ENCODE data around the gene USH1C. TPM values are rescaled to one million over a fixed set of nuclear protein-coding genes. Genes with fewer than 3 reads are reported as not detected.

USH1C gene
- total RNA-seq, 1 experiment from 2014 or later, result 1.0 TPM

GRCh38 chr11:17463546-17464174, 80.6 kb downstream of the USH1C start:
- H3K79me2 ChIP-seq (ENCODE audit: insufficient read depth, low read length), result no peaks in the 10 kb centered on the region
- no peak overlapping the region for H3T11ph ChIP-seq (ENCODE audit: low read length)
- H3K56ac ChIP-seq (ENCODE audit: insufficient read length, low read depth, low read length), result no peak overlapping the region
- Mint-ChIP-seq H3K36me3 (ENCODE audit: insufficient read depth in 1 of 3, low read depth in 3 of 3) (peaks cover 0 to 1% (median 0%) of the 10 kb centered on the region in 3 experiments; a peak in 1 of 7 replicates), H3K4me3 (no peak overlapping the region), H3K27ac (no peak overlapping the region; a peak in 1 of 7 replicates), H3K27me3 (ENCODE audit: low read depth) (no peaks in the 10 kb centered on the region; the same call in 1 of the 2 replicates), H3K4me1 (peaks cover 1% of the 10 kb centered on the region in 2 experiments; a peak in 2 of 4 replicates), H3K9me3 (no peaks in the 10 kb centered on the region)
- no peak overlapping the region for H3K14ac ChIP-seq (ENCODE audit: insufficient read depth, low read length)
- no peaks in the 10 kb centered on the region for H3K79me1 ChIP-seq (ENCODE audit: insufficient read depth, low read depth, low read length, poor library complexity, severe bottlenecking)
- no peak overlapping the region for H4K91ac ChIP-seq (ENCODE audit: insufficient read length, low read depth, low read length)
- H2BK15ac ChIP-seq (ENCODE audit: low read depth, low read length), result no peak overlapping the region
- TF ChIP-seq CTCF (conservative IDR thresholded peaks at IDR 0.05), result no peak
- no peak overlapping the region for H3K23ac ChIP-seq (ENCODE audit: insufficient read length, low read depth, low read length)
- no peak overlapping the region for H3K9ac ChIP-seq (ENCODE audit: extremely low read depth, insufficient read length, low read length)
- H2BK20ac ChIP-seq (ENCODE audit: low read depth, low read length, poor library complexity, severe bottlenecking), result no peak overlapping the region
- H3K9me3 ChIP-seq (ENCODE audit: control insufficient read depth, low read depth, low read length), result no peaks in the 10 kb centered on the region
- no peaks in the 10 kb centered on the region for H3K4me1 ChIP-seq (ENCODE audit: insufficient read depth, low read length)
- no peak overlapping the region for H4K8ac ChIP-seq (replicated peaks; ENCODE audit: insufficient read length, low read depth, low read length)
- DNase-seq, result no peak
- no peak overlapping the region for H2AK5ac ChIP-seq (ENCODE audit: insufficient read length, low read length)
- H3K4me2 ChIP-seq (ENCODE audit: insufficient read depth, insufficient read length, low read length), result no peak overlapping the region
- H4K5ac ChIP-seq (ENCODE audit: insufficient read length, low read depth, low read length), result no peak overlapping the region
- no peak overlapping the region for H3K4ac ChIP-seq (ENCODE audit: low read depth, low read length)
- no peak overlapping the region for H3K18ac ChIP-seq (ENCODE audit: insufficient read length, low read depth, low read length)
- no peak overlapping the region for H2BK120ac ChIP-seq (ENCODE audit: low read depth, low read length, poor library complexity, severe bottlenecking)
- no peaks in the 10 kb centered on the region for H3K23me2 ChIP-seq (ENCODE audit: insufficient read length, low read depth, low read length, poor library complexity, severe bottlenecking)
- no peaks in the 10 kb centered on the region for H4K20me1 ChIP-seq (ENCODE audit: control insufficient read depth, insufficient read depth, insufficient read length)
- no peak overlapping the region for H2AFZ ChIP-seq (ENCODE audit: low read length)
- H2BK12ac ChIP-seq (ENCODE audit: insufficient read length, low read depth, low read length), result no peak overlapping the region
- WGBS (ENCODE audit: extremely low coverage, insufficient read length, low lambda C conversion rate), result no CpG with 5 or more reads among the region's 11 CpGs
- no peaks in the 10 kb centered on the region for H3K27me3 ChIP-seq (ENCODE audit: insufficient read depth, low read length)
- no peak overlapping the region for H3K27ac ChIP-seq (ENCODE audit: insufficient read length, low read depth, low read length)
- no peak overlapping the region for H2BK5ac ChIP-seq (ENCODE audit: insufficient read length, low read length)
